ENCODE data around the gene PKM.
A peak's percentile ranks its signal among the peaks of the same experiment; 100 is the strongest.

PKM gene

DNA sequence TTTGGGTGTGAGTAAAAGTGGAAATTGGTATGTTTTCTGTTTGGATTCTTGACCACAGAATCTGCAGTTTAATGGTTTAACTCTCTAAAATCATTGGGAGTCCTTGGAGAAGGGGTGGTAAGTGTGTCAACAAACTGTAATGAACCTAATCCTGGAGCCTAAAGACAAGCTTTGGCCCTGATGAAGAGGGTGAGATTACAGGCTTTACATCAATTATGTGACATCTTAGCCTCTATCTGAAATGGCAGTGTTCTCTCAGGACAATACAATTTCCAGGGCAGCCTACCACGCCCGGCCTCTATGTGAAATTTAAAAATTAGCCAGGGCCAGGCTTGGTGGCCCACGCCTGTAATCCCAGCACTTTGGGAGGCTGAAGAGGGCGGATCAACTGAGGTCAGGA is 4.3 kb upstream of the PKM start:
- no peak for DNase-seq (ENCODE audit: low read depth in 2 of 2)

DNA sequence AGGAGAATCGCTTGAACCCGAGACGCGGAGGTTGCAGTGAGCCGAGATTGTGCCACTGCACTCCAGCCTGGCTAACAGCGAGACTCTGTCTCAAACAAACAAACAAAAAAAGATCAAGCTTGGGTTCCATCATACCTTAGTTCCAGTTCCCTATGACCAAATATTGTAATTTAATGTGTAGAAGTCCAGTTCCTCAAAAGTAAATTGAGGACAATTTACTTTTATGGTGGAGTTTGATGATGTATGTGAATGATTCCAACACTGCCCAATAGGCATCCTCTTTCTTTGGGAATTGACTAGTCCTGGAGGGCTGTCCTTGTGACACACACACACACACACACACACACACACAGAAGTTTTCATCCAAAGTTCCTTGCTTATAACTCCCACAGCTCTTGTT is 2.8 kb upstream of the PKM start:
- no peak for DNase-seq (ENCODE audit: low read depth in 2 of 2)

DNA sequence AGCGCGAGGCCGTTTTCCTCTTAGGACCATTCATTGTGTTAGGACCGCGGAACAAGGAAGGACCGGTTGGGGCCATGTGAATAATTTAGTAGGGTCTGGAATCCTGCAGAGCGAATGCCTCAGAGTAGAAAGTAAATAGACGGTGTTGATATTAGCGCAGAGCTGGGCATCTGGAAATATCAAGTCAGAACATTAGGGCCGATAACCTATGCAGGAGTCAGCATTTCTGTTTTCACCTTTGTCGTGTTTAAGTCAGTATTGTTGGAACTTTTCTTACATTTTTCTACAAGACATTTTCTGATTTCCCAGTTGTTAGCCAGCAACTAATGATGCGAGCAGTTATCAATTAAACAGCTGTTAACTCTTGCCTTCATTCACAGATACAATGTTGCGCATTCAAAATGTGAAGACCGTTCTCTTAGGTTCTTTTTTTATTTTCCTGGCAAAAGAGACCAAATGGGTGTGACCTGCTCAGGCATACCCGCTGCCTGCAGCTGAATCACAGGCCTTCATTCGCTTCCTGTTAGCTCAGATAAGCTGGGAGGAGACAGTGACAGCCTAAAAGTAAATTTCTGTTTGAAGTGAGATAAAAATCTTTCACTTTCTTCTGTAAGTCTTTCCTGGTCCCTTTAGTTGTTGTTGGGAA is 966 bp upstream of the PKM start:
- peak in 1 of 2 donors; percentile 29 for DNase-seq (ENCODE audit: low read depth in 2 of 2)

DNA sequence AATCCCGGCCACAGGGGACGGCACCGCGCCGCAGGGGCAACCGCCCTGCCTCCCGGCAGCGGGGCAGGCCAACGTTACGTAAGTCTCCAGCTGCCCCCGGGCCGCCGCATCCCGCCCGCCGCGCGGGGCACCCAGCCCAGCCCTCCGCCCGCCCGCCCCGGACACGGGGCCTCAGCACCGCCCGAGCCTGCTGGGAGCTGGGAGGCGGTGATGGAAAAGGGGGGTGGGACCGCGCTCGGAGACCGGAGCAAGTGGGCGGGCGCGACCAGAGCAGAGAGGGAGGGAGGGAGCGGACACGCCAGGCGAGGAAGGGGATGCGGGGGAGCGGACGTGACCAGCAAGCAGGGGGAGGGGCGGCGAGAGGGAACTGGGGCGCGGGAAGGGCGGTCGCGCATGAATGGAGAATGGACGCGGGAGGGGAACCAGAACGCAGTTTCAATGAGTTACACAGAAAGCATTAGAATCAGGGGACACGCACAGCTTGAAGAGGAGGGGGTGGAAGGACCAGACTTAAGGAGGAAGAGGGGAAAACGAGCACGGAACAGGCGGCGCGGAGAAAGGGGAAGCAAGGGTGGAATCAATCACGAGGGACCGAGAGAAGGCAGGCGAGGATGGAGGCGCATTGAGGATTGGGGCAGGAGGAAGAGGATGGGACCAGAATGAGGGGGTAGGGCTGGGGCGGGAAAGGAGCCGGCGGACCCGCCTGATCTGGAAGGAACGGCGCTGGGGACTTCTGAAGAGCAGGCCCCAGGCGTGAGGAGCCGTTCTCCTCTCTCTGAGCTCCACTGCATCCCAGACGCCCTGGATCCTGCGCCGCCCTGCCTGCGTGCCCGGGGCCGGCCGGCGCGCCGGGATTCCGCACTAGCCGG is 559 bp downstream of the PKM start:
- DNase-seq (ENCODE audit: low read depth in 2 of 2): peak in 1 of 2 donors; percentile 52

DNA sequence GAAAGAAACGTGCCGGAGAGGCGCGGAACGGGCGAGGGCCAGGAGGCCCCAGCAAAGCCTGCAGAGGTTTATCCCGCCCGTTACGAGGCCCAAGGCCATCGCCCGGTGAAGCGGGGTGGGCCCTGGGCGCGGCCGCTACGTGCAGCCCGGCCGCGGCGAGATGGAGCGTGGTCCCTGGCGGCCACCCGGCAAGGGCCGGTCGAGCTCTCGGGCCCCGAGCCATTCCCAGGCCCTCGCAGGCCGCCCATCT is 1.1 kb downstream of the PKM start:
- DNase-seq (ENCODE audit: low read depth in 2 of 2): no peak

DNA sequence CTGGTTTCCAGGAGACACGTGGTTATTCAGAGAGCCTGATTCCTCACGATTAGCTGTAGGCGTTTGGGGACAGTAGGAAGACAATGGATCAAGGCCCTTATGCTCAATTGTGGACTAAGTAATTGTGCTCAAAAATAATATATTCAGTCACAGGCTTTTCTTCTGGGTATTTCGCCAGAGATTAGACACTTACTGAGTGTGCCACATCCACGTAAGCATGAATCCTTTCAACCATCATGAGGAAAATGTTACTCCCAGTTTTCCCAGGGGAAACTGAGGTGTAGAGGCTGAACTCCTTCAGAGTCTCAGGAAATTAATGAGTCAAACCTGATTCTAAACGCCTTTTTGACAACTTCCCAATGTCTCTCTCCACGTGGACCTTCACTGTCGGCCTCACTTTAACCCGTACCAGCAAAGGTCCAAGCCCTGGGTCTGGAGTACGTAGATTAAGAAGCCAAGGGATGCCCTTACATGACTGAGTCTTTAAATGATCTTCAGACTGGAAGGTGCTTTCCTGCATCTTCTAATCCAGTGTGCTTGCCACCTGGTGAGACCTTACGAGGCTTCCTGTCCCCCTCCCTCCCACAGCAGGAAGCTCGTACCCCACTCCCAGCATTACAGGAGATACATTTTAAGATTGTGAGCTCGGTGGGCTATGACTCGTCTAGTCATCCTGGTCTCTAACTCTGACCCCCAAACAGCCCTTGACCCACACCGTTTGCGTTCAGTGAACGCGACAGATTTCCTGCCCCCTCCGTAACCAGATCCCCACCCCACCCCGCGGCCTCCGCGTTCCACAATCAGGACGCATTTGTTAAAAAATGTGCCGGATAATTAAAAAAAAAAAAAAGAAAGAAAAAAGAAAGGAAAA is 1.7 kb downstream of the PKM start:
- no peak for DNase-seq (ENCODE audit: low read depth in 2 of 2)

DNA sequence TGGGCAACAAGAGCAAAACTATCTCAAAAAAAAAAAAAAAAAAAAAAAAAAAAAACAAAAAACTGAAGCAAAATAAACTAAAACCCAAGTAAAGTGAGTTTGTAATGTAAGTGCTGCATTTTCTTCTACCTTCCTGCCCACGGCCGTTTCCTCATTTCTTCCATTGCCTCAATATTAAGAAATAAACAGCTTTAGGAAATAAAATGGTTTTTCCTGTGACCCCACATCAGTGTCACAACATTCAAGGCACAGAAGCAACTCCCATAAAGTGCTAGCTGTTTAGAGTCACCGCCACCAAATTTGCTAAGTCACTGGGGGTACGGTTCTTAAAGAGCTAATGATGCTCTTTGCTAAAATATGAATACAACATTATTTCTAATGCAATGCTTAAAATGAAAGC is 3.3 kb downstream of the PKM start:
- no peak for DNase-seq (ENCODE audit: low read depth in 2 of 2)

DNA sequence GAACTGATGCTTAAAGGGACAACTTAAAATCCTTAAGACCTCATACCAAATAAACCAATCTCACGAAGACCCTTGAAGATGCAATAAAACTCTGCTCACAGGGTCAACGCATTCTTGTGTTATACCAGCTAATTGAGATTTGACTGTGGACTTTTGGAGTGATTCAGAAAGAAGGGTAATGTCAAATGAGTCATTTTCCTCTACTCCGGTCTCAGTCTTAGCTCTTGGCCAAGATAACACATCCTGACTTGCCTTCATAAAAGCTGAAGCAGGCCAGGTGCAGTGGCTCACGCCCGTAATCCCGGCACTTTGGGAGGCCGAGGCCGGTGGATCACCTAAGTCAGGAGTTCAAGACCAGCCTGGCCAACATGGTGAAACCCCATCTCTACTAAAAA is 3.8 kb downstream of the PKM start:
- no peak for DNase-seq (ENCODE audit: low read depth in 2 of 2)

DNA sequence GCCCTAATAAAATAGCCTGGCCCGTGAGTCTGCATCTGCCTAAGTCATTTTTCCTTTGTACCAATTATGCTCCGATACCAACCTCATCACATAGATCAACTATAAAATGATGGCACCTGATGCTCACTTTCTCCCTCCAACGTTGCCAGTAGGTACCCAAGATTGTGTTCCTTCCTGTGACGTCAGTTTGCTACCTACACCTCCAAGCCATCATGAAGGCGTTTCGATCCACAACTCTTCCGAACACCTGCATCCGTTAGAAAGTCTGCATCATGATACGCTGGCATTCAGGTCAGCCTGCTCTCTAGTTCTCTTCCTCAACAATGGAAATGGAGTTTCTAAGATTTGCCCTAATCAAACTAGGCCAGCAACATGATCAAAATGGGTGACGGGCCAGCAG is 7.7 kb downstream of the PKM start:
- DNase-seq (ENCODE audit: low read depth in 2 of 2): no peak

DNA sequence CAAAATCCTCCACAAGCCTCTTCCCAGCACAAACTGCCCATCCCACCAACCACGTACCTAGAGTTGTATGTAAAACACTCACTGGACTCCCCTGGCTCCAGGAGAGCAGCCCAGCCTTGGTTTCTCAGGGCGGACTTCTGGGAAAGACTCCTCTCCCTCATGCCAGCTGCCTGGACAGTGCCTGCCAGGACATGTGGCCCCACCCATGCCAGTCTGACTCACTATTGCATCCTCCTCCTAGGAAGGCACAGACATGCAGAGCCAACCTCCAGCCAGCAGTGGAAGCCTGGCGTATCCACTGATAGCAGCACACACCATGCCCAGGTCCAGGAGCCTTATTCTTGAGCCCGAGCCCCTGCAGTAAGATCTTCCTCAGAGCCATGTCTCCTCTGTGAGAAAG is 8.6 kb downstream of the PKM start:
- DNase-seq (ENCODE audit: low read depth in 2 of 2): no peak

DNA sequence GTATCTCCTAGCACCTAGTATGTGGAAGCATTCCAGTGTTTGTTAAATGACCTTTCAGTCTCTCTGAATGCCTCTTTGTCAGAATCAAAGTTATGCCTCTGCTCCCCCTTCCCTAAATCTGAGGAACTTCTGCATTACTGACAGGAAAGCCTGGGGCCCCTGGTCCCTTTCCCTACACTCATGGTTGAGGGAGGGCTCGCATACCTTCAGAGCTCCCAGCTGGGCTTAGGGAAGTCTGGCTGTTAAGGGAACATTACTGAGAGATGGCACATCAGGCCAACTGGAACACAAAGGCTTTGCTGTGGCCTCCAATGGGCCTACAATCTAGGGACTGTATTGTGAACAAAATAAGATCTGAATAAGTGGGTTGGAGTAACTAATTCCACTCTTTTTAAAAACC is 10.3 kb downstream of the PKM start:
- DNase-seq (ENCODE audit: low read depth in 2 of 2): no peak

DNA sequence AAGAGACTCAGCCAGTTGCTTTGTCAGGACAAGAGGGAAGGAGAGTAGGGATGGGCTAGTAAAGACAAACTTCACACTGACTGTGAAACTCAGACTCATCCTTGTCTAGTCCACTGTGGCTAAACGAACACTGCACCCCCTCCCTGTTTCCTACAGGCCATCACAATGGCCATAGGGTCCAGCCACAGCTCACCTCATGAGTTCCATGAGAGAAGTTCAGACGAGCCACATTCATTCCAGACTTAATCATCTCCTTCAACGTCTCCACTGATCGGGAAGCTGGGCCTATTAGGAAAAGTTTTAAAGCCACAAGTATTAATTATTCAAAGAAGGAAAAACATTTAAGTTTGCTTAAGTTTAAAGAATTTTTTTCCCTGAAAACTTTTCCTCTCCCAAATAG is 13.8 kb downstream of the PKM start:
- DNase-seq (ENCODE audit: low read depth in 2 of 2): no peak

DNA sequence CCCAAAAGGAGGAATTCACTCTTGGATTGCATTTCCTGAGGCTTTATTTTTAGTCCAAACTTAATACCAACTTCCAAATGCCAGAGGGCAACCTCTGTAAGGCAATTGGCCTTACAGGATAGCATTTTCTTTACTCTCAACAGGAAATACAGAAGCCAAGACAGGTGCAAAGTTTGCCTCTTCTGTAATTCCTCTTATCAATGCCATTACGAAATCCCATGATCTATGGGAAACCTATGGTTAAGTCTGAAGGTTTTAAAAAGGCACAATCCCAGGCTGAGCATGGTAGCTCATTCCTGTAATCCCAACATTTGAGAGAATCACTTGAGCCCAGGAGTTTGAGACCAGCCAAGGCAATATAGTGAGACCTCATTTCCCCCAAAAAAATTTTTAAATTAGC is 14.9 kb downstream of the PKM start:
- no peak for DNase-seq (ENCODE audit: low read depth in 2 of 2)

DNA sequence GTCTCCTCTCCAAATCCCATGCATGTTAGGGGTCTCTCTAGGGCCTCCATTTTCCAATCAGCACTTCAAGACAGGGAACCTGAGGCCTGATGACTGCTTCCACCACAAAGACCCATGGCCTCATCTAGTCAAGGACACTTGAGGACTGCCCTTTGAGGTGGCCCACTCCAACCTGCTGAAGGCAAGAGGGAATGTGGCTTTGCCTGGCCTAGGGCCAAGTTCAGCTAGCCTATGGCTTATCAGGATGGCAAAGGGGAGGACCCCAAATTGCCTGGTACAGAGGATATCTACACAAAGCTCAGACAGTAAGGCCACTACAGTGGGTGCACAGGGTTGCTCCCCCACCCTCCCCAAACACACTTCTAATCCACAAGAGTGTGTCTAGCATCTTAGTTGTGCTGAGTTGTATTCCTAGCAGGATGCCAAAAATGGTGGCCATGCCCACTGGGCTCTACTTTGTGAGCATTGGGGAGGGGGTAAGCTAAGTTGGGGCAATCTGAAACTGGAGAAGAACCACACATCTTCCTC is 23.4 kb downstream of the PKM start:
- no peak for DNase-seq (ENCODE audit: low read depth in 2 of 2)

DNA sequence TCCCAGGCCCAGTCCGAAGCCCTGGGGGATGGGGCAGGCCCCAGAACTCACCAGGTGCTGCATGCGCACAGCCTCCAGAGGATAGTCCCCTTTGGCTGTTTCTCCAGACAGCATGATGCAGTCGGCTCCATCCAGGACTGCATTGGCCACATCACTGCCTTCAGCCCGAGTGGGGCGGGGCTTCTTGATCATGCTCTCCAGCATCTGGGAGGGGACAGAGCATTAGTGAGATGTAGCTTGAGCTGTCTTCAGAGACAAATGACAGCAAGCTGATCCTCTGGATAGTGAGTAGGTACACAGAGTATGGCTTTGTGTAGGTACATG is 24.4 kb downstream of the PKM start:
- DNase-seq (ENCODE audit: low read depth in 2 of 2): no peak

DNA sequence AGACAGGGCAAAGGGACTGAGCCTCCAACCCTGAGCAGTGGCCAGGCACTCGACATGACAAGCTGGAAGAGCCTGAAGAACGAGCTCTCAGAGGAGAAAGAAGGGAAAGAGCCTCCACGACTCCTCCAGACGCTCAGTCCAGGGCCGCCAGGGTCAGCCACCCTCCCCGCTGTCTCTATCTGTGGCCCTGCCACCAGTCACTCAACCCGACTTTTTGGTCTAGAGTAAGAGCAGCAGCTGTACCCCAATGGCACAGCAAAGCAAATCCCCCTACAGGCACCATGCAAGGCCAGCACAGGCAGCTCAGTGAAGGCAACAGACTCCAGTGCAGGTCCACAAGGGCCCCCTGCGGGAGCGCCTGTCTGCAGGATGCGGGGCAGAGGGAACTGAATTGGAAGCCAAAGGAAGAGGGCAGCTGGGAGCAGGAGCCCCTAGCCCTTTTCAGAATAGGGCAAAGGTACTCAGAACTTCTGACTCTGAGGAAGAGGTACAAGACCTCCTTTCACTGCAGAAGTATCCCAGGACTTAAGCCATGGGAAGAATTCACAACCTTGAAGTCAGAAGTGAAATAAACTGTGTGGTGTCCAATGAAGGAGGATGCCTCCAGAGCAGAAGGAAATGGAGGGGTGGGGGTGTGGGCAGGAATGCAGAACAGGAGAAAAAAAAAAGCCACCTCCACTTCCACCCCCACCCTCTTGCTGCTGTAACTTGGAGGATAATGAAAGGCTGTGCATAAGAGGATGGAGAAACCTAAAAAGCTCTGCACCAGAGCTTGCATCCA is 24.9 kb downstream of the PKM start:
- no peak for DNase-seq (ENCODE audit: low read depth in 2 of 2)

DNA sequence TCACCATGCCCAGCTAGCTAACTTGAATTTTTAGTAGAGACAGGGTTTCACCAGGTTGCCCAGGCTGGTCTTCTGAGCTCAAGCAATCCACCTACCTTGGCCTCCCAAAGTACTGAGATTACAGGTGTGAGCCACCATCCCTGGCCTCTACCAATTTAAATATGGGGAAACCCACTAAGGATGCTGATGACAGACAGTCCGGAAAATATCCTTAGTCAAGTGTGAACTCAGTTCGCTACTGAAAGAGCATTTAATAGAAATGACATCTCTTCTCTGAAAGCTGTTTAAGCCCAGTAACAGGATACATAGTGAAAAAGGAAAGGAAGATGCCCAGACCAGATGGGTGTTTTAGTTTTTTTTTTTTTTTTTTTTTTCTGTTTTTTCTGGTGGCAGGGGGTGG is 25.7 kb downstream of the PKM start:
- DNase-seq (ENCODE audit: low read depth in 2 of 2): no peak

DNA sequence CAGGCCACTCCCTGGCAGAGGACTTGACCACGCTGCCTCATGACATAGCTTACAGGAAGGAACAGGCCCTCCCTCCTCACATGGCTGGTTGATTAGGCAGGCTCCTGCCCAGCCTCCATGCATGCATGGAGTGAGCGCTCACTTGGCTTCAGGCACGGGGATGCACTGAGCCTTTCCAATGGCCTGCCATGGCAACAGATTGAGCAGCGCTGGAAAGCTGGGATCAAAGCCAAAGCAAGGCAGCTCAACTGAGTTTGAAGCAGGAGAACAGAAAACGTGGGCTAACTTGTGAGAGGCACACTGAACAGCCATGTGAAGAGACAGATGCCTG is 27.5 kb downstream of the PKM start:
- DNase-seq (ENCODE audit: low read depth in 2 of 2): no peak

DNA sequence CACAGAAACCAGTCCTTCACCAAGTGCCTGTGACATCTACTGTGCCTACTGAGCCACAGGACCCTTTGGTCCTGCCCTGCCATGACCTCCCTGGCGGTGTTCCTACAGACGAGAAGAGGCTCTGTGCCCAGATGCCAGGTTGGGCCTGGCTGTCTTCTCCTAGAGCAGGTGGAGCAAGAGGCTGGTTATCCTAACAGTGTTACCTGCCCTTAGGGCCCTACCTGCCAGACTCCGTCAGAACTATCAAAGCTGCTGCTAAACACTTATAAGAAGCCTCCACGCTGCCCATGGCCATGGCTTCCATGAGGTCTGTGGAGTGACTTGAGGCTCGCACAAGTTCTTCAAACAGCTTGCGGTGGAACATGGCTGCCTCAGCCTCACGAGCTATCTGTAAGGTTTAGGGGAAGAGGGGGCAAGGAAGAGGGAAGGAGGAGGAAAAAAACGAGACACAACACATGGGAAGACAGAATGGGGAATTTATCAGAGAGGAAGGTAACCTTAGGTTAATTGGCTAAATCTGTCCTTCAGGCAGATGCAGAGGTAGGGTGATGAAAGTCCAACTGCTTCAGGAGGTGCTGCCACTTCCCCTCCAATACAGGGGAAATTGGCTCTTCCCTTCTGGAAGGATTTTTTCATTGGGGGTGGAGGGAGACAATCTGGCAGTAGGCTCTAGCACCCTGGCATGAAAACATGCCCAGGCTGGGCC is 28.0 kb downstream of the PKM start:
- DNase-seq (ENCODE audit: low read depth in 2 of 2): no peak

DNA sequence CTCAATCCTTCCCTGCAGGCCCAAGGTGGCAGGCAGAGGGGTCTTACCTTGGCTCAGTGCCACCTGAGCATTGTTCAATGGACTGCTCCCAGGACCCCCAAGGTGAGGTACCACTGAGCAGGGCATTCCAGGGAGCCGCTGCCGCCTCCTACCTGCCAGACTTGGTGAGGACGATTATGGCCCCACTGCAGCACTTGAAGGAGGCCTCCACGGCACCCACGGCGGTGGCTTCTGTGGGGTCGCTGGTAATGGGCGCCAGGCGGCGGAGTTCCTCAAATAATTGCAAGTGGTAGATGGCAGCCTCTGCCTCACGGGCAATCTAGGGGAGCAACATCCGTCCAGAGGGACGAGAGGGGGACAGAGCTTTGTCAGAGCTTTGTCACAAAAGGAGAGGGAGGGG is 28.7 kb downstream of the PKM start:
- DNase-seq (ENCODE audit: low read depth in 2 of 2): no peak

DNA sequence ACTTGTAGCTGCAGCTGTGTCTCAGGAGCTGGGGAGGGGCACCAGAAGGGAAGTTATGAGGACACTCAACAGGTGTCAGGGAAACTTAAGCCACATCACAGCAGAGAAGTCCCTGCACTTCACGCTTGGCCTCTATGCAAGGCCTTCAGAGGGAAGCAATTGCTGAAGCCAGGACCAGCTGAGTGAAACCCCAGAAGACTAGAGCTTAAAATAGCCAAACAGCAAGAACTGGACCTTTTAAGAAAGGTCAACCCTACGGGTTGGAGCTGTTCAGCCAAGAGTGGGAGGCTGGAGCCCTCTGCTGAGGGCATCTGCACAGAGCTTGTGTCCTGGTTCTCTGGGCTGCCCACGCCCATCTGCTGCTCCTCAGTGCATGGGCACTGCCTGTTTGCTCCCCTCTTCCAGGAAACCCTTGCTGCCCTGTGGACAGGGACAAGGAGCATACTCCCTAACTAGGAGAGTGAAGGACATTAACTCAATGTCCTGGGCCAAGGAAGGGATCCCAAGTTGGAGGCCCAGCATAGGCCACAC is 29.5 kb downstream of the PKM start:
- no peak for DNase-seq (ENCODE audit: low read depth in 2 of 2)

Data from stimulated activated CD8-positive, alpha-beta memory T cell treated with anti-CD3 and anti-CD28 coated beads, Interleukin-2, amount 100 ng/mL, for 1 hour (primary cell).